ENCODE results near the gene FZD7. TPM values are rescaled to one million over a fixed set of nuclear protein-coding genes. Genes with fewer than 3 reads are reported as not detected.

Gene FZD7
- total RNA-seq, 1 experiment from 2014 or later, result 302 TPM

DNA sequence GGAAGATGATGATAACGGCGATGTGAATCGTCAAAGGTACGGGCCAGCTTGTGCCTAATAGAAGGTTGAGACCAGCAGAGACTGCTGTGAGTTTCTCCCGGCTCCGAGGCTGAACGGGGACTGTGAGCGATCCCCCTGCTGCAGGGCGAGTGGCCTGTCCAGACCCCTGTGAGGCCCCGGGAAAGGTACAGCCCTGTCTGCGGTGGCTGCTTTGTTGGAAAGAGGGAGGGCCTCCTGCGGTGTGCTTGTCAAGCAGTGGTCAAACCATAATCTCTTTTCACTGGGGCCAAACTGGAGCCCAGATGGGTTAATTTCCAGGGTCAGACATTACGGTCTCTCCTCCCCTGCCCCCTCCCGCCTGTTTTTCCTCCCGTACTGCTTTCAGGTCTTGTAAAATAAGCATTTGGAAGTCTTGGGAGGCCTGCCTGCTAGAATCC lies 3.0 kb downstream of the FZD7 start:
- Histone ChIP-seq H2AK5ac (ENCODE audit: insufficient read length, low read length) (no peak overlapping the region), H4K8ac (replicated peaks; ENCODE audit: insufficient read length, low read depth, low read length) (no peak overlapping the region), H3K79me2 (ENCODE audit: insufficient read depth, low read length) (peaks cover 39% of the 10 kb centered on the region; the same call in 1 of the 2 replicates), H3K27ac (ENCODE audit: insufficient read length, low read depth, low read length) (no peak overlapping the region), H3T11ph (ENCODE audit: low read length) (no peak overlapping the region), H4K20me1 (ENCODE audit: control insufficient read depth, insufficient read depth, insufficient read length) (no peaks in the 10 kb centered on the region), H3K23me2 (ENCODE audit: insufficient read length, low read depth, low read length, poor library complexity, severe bottlenecking) (peaks cover 16% of the 10 kb centered on the region), H3K23ac (ENCODE audit: insufficient read length, low read depth, low read length) (no peak overlapping the region), H3K4me1 (ENCODE audit: insufficient read depth, low read length) (peaks cover 3% of the 10 kb centered on the region), H4K91ac (ENCODE audit: insufficient read length, low read depth, low read length) (no peak overlapping the region), H3K18ac (ENCODE audit: insufficient read length, low read depth, low read length) (no peak overlapping the region), H3K79me1 (ENCODE audit: insufficient read depth, low read depth, low read length, poor library complexity, severe bottlenecking) (no peaks in the 10 kb centered on the region), H2BK15ac (ENCODE audit: low read depth, low read length) (no peak overlapping the region), H3K9me3 (ENCODE audit: control insufficient read depth, low read depth, low read length) (no peaks in the 10 kb centered on the region), H2BK5ac (ENCODE audit: insufficient read length, low read length) (no peak overlapping the region), H2BK120ac (ENCODE audit: low read depth, low read length, poor library complexity, severe bottlenecking) (no peak overlapping the region), H3K14ac (ENCODE audit: insufficient read depth, low read length) (no peak overlapping the region), H3K4me2 (ENCODE audit: insufficient read depth, insufficient read length, low read length) (peak overlapping the region; percentile 83), H2BK12ac (ENCODE audit: insufficient read length, low read depth, low read length) (no peak overlapping the region), H3K9ac (ENCODE audit: extremely low read depth, insufficient read length, low read length) (peak overlapping the region; percentile 93), H2BK20ac (ENCODE audit: low read depth, low read length, poor library complexity, severe bottlenecking) (no peak overlapping the region), H3K27me3 (ENCODE audit: insufficient read depth, low read length) (no peaks in the 10 kb centered on the region), H4K5ac (ENCODE audit: insufficient read length, low read depth, low read length) (no peak overlapping the region), H2AFZ (ENCODE audit: low read length) (no peak overlapping the region), H3K4ac (ENCODE audit: low read depth, low read length) (no peak overlapping the region), H3K56ac (ENCODE audit: insufficient read length, low read depth, low read length) (no peak overlapping the region)
- Mint-ChIP-seq H3K27ac (no peak overlapping the region), H3K4me3 (no peak overlapping the region), H3K4me1 (peaks cover 32 to 39% of the 10 kb centered on the region in 2 experiments), H3K27me3 (ENCODE audit: low read depth) (no peaks in the 10 kb centered on the region; the same call in 1 of the 2 replicates), H3K9me3 (peaks cover 0 to 4% of the 10 kb centered on the region in 2 experiments; a peak in 2 of 5 replicates), H3K36me3 (ENCODE audit: insufficient read depth in 1 of 3, low read depth in 3 of 3) (peaks cover 12 to 21% (median 18%) of the 10 kb centered on the region in 3 experiments)
- no peak for DNase-seq
- no CpG with 5 or more reads among the region's 15 CpGs for WGBS (ENCODE audit: extremely low coverage, insufficient read length, low lambda C conversion rate)
- TF ChIP-seq, protein P1, sequence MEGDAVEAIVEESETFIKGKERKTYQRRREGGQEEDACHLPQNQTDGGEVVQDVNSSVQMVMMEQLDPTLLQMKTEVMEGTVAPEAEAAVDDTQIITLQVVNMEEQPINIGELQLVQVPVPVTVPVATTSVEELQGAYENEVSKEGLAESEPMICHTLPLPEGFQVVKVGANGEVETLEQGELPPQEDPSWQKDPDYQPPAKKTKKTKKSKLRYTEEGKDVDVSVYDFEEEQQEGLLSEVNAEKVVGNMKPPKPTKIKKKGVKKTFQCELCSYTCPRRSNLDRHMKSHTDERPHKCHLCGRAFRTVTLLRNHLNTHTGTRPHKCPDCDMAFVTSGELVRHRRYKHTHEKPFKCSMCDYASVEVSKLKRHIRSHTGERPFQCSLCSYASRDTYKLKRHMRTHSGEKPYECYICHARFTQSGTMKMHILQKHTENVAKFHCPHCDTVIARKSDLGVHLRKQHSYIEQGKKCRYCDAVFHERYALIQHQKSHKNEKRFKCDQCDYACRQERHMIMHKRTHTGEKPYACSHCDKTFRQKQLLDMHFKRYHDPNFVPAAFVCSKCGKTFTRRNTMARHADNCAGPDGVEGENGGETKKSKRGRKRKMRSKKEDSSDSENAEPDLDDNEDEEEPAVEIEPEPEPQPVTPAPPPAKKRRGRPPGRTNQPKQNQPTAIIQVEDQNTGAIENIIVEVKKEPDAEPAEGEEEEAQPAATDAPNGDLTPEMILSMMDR (conservative IDR thresholded peaks at IDR 0.05), result no peak

All from H9 (cell line).